ENCODE results near the gene OOSP4B.
"Not testable (repeated sequence)": the region's sequence is repeated elsewhere in the genome, so short reads cannot be mapped to it uniquely, and the experiment has no call there.

Gene OOSP4B

DNA sequence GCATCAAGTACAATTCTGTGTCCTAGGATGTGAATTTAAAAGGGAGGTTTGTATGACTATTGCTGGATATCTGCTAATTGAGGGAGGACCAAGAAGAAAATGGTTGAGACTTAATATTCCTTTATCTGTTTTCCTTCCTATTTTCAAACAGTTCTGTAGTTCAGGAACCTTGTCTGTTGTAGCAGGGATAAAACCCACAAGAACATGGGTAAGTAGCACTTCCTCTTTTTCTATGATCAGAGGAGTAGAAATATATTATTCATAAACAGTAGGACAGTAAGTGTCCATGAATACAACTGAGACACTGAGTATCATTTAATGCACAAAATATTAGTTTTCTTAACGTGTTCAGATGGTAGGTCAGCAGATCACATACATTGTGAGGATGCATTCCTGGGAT is 47.1 kb downstream of the OOSP4B start:
- no peak for DNase-seq

DNA sequence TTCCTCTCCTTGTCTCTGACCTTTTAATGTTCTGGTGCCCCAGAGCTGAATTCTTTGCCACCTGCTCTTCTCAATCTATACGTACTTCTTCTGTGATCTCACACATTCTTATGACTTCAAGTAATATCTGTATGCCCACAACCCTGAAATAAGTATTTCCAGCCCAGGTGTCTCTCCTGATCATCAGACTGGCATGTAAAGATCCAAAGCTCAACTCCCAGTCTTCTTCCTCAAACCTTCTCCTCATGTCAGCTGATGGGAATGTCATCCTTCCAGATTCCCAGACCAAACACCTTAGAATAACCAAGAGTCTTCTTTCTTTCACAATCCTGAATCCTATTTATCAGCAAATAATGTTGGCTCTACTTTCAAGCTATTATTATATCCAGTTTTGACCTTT is 48.8 kb downstream of the OOSP4B start:
- DNase-seq, result no peak

DNA sequence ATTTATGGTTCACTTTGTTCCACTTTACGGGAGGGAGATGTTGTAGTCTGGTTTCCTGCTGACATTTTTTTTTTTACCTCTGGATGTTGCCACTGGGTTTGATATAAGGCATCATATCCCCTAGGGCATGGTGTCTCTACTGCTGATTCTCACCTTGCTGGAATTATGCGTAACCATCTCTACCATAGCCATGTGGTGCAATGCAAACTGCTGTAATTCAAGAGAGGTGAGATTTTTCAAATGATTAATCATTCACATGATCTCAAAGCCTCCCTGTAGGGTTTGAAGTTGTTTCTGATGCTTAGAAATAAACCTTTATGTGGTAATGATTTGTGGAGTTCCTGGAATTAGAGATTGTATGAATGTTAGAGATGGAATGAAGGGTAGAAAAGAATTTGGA is 52.5 kb downstream of the OOSP4B start:
- DNase-seq, result no peak

DNA sequence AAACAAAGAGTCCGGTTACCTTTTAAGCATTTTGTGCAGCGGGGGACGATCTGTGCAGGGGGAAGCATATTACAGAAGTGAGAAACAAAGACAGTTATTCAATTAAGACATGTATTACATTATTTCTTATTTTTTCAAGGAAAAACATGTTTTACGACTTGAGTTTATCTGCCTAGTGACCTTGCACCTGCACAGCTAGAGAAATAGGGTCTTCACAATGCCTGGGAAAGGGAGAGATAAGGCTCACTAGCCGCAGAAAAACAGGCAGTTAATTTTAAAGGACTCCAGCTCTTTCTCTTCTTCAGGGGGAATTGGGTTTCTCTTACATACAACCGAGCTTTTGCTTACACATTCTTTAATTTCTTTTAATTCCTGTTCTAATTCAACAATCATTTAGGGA is 54.7 kb downstream of the OOSP4B start:
- not testable (repeated sequence) for DNase-seq

DNA sequence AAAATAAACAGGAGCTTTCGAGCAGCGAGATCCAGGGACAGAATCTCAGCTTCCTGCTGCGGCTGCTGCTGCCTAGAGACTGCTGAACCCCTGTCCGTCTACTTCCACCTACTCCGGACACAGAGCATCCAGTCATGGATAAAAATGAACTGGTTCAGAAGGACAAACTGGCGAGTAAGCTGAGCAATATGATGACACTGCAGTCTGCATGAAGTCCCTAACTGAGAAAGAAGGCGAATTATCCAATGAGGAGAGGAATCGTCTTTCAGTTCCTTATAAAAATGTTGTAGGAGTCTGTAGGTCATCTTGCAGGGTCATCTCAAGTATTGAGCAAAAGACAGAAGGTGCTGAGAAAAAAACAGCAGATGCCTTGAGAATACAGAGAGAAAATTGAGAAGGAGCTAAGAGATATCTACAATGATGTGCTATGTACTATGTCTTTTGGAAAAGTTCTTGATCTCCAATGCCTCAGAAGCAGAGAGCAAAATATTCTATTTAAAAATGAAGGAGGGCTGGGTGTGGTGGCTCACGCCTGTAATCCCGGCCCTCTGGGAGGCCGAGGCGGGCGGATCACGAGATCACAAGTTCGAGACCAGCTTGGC is 60.3 kb downstream of the OOSP4B start:
- DNase-seq, result no peak

DNA sequence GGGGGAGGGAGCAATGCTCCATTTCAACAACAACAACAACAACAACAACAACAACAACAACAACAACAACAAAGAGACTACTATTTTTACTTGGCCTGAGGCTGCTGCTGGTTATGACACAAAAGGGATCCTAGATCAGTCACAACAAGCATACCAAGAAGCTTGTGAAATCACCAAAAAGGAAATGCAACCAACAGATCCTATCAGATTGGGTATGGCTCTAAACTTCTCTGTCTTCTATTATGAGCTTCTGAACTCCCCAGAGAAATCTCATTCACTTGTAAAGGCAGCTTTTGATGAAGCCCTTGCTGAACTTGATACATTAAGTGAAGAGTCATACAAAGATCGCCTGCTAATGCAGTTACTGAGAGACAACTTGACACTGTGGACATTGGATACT is 61.0 kb downstream of the OOSP4B start:
- no peak for DNase-seq

DNA sequence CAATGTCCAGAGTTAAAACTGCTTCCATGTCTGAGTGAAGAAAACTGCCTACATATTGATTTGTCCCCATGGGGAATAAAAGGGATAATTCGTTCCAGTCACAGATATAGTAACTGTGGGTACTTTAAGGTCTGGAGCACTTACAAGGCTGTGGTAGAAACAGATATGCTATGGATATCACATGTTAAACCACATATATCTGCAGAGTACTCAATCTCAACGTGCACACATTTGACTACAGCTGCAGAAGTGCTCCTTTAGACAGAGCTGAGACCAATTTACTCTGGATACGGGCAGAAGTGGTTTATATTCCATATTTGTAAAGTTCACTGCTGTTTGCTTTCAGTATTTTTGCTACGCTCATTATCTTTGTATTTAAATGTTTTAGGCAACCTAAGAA is 61.8 kb downstream of the OOSP4B start:
- no peak for DNase-seq

DNA sequence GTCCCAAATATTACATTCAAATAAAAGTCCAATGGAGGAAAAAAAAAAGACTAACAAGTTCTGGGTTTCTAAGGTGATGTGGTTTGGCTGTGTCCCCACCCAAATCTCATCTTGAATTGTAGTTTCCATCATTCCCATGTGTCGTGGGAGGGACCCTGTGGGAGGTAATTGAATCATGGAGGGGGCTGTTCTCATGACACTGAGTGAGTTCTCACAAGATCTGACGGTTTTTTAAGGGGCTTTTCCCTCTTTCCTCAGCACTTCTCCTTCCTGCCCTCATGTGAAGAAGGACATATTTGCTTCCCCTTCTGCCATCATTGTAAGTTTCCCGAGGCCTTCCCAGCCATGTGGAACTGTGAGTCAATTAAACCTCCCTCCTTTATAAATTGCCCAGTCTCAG is 63.6 kb downstream of the OOSP4B start:
- no peak for DNase-seq
